Natural killer cell (primary cell): ENCODE data around the gene MIF4GD. TPM values are rescaled to one million over a fixed set of nuclear protein-coding genes. Genes with fewer than 3 reads are reported as not detected.

Experiments
- ATAC-seq, 3 donors: fragments of 150-1000 bp in 2 of 3; fragments of 200-7000 bp in 1 of 3; cut with Tn5 transposase; 1 replicate in 1 of 3; 2 replicates in 2 of 3; pipeline ENCODE4 v1.10.0; 2021; ENCODE audit warnings: mild to moderate bottlenecking in 2 of 3, moderate library complexity in 2 of 3
- DNase-seq, 2 donors: peaks; one replicate each; pipeline versions ENCODE4 v3.0.0 to v3.0.0-alpha.2; 2013 to 2021; ENCODE audit warnings: mixed read lengths in 1 of 2
- H3K27ac ChIP-seq: one replicate; pipeline ENCODE4 v1.5.1; 2013; ENCODE audit warnings: mild to moderate bottlenecking, low read length
- H3K27me3 ChIP-seq: one replicate; pipeline ENCODE4 v1.6.1; 2013; ENCODE audit warnings: low read length; ENCODE audit not compliant: control insufficient read depth, insufficient read depth
- H3K36me3 ChIP-seq: one replicate; pipeline ENCODE4 v1.6.1; 2013; ENCODE audit warnings: low read length; ENCODE audit not compliant: control insufficient read depth, insufficient read depth
- H3K4me1 ChIP-seq: one replicate; pipeline ENCODE4 v1.6.1; 2013; ENCODE audit warnings: low read length; ENCODE audit not compliant: control insufficient read depth, insufficient read depth
- H3K4me3 ChIP-seq: one replicate; pipeline ENCODE4 v1.5.1; 2013; ENCODE audit warnings: low read length
- H3K9me3 ChIP-seq: one replicate; pipeline ENCODE4 v1.6.1; 2013; ENCODE audit warnings: low read length; ENCODE audit not compliant: control insufficient read depth, insufficient read depth
- H3K27ac Mint-ChIP-seq, 2 donors: one replicate each; pipeline ENCODE4 v1.8.0; 2022; ENCODE audit warnings: mild to moderate bottlenecking in 2 of 2, mixed read lengths in 2 of 2, moderate library complexity in 1 of 2
- H3K27me3 Mint-ChIP-seq, 2 donors: one replicate each; pipeline ENCODE4 v1.8.0; 2022; ENCODE audit warnings: low read depth in 2 of 2, mixed read lengths in 2 of 2
- H3K36me3 Mint-ChIP-seq: one replicate; pipeline ENCODE4 v1.8.0; 2022; ENCODE audit warnings: mixed read lengths
- H3K4me1 Mint-ChIP-seq, 2 donors: one replicate each; pipeline ENCODE4 v1.8.0; 2022; ENCODE audit warnings: mixed read lengths in 2 of 2
- H3K4me3 Mint-ChIP-seq: one replicate; pipeline ENCODE4 v1.8.0; 2022; ENCODE audit warnings: mild to moderate bottlenecking, moderate library complexity, mixed read lengths
- H3K9me3 Mint-ChIP-seq, 2 donors: one replicate each; pipeline ENCODE4 v1.8.0; 2022; ENCODE audit warnings: mixed read lengths in 2 of 2
- WGBS: methylation state at CpG from one replicate; pipeline ENCODE4 v1.1.7; 2013; ENCODE audit warnings: missing lambda C conversion rate; ENCODE audit not compliant: insufficient coverage; 5-methylcytosine and 5-hydroxymethylcytosine counted together
- intact Hi-C: fragments of 100-400 bp; cut with micrococcal nuclease; formaldehyde crosslinking; loops from one replicate; pipeline ENCODE4 v1.14.2; 2022
- total RNA-seq, 4 donors: library from RNA; stranded (reverse); fragments of 120-200 nt in 1 of 4; gene quantifications; one replicate each; pipeline versions ENCODE4 v1.2.3 to v1.2.4, GENCODE V29; 2013 to 2022
- TF ChIP-seq, protein P1 (sequence below): fragments of 200-600 bp; IDR thresholded peaks from one replicate; pipeline ENCODE4 v1.8.0; 2022; ENCODE audit warnings: antibody characterized with exemption

The MIF4GD gene
- total RNA-seq, 3 donors from 2014 or later (not counting 1 experiment from before 2014, with no cell fraction given): 44.5 to 56.9 (median 50.3) TPM

DNA sequence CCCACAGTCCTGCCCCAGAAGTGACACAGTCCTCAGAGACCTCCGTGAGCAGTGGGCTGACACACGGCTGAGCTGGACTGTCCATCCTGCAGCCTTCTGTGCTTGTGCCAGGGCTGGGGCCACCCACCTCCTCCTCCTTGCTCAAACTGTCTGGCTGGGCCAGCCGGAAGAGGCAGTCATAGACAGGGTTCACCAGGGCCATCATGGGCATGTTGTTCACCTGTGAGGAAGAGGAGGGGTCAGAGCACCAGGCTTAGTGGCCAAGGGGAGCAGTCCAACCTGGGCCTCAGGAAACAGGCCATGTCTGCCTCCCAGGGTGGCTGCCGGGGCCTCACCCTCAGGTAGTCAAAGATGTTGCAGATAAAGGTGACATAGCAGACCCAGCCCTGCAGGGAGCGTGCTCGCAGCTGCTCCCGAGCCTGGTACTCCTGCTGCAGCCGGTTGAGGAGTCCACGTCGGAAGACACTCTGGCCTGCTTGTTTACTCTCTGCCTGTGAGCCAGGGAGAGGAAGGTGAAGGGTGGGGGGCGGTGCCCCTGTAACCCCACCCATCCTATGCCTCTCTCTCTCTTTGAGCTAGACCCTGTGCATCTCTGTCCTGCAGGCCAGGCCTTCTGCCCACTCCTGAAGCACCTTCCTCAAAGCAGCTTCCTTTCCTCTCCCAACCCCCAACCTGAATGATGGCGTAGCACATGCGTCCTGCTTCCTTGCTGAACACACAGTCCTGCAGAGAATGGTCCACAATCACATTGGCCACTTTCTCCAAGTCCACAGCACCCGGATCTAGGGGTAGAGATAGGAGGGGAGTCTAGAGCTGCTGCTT lies 3.4 kb downstream of the MIF4GD start:
- Histone ChIP-seq H3K27ac (no peak overlapping the region), H3K36me3 (peaks cover 24% of the 10 kb centered on the region), H3K9me3 (no peaks in the 10 kb centered on the region), H3K27me3 (no peaks in the 10 kb centered on the region), H3K4me3 (no peak overlapping the region), H3K4me1 (peaks cover 35% of the 10 kb centered on the region)
- Mint-ChIP-seq H3K4me1 (peaks cover 11 to 21% of the 10 kb centered on the region in 2 donors), H3K9me3 (no peaks in the 10 kb centered on the region), H3K27me3 (no peaks in the 10 kb centered on the region), H3K36me3 (no peaks in the 10 kb centered on the region), H3K4me3 (no peak overlapping the region), H3K27ac (no peak overlapping the region)
- peak in 1 of 2 donors; percentile 6 for DNase-seq
- intact Hi-C loops: no loop called here
- TF ChIP-seq, protein P1, sequence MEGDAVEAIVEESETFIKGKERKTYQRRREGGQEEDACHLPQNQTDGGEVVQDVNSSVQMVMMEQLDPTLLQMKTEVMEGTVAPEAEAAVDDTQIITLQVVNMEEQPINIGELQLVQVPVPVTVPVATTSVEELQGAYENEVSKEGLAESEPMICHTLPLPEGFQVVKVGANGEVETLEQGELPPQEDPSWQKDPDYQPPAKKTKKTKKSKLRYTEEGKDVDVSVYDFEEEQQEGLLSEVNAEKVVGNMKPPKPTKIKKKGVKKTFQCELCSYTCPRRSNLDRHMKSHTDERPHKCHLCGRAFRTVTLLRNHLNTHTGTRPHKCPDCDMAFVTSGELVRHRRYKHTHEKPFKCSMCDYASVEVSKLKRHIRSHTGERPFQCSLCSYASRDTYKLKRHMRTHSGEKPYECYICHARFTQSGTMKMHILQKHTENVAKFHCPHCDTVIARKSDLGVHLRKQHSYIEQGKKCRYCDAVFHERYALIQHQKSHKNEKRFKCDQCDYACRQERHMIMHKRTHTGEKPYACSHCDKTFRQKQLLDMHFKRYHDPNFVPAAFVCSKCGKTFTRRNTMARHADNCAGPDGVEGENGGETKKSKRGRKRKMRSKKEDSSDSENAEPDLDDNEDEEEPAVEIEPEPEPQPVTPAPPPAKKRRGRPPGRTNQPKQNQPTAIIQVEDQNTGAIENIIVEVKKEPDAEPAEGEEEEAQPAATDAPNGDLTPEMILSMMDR: no peak
- WGBS: 90% methylated on average over 12 of the region's 14 CpGs
- ATAC-seq: no peak

DNA sequence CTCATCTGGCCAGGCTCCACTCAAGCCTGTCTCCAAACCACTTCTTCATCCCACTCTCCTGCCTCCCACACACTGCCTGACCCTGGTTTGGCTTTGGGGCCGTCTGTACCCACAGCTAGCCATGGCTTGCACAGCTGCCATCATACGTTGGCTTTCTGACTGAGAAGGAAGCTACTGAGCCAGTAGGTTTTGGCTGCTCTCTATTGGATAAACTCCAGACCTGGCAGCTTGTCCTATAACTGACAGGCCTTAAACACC lies 3.9 kb downstream of the MIF4GD start:
- Mint-ChIP-seq H3K27me3 (no peaks in the 10 kb centered on the region), H3K27ac (no peak overlapping the region), H3K9me3 (no peaks in the 10 kb centered on the region), H3K36me3 (no peaks in the 10 kb centered on the region), H3K4me1 (peaks cover 16 to 27% of the 10 kb centered on the region in 2 donors), H3K4me3 (no peak overlapping the region)
- Histone ChIP-seq H3K36me3 (peaks cover 24% of the 10 kb centered on the region), H3K4me3 (no peak overlapping the region), H3K27me3 (no peaks in the 10 kb centered on the region), H3K9me3 (no peaks in the 10 kb centered on the region), H3K27ac (no peak overlapping the region), H3K4me1 (peaks cover 35% of the 10 kb centered on the region)
- DNase-seq: peak in 1 of 2 donors; percentile 3
- no peak for ATAC-seq
- TF ChIP-seq, protein P1: no peak
- intact Hi-C loops: no loop called here
- WGBS: 85% methylated on average over 2 of the region's 2 CpGs

DNA sequence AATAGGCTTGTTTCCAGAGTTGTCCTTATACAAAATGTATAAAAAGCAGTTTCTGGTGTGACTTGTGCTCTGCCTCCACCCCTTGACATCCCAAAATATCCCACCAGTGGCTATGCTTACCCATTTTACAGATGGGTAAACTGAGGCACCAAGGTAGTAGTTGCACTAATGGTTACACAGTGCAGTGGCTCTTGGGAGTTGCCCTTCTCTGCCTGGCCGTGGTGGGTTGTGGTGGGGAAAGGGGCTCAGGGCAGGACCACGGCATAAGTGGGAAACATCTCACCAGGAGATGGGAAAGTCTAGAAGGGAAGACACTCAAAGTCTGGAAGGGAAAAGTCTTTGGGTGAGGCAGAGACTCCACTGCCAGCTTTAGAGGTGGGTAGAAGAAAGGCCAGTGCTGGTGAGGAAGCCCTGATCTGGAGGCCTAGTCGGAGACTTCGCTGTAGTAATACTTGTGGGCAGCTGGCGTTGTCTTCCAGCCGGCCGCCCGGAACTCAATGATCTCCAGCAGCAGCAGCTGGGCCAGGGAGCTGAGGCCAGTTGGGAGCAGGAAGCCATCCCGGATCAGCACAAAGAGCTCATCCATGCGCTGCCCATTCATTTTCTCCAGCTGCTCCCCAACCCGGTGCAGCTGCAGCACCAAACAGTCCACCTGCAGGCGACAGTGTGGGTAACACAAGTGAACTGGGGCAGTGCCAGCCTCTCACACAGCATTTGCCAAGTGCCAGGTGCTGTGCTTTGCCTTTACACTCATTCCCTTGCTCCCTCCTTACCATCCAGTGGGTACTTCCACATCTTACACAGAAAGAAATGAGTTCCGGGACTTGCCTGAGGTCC lies 4.5 kb downstream of the MIF4GD start:
- no peaks in the 10 kb centered on the region for H3K9me3 Mint-ChIP-seq
- peaks cover 13 to 27% of the 10 kb centered on the region in 2 donors for H3K4me1 Mint-ChIP-seq
- Histone ChIP-seq H3K9me3 (no peaks in the 10 kb centered on the region), H3K27me3 (no peaks in the 10 kb centered on the region), H3K36me3 (peaks cover 24% of the 10 kb centered on the region), H3K27ac (no peak overlapping the region), H3K4me1 (peaks cover 31% of the 10 kb centered on the region), H3K4me3 (no peak overlapping the region)
- no peak overlapping the region for H3K27ac Mint-ChIP-seq
- H3K36me3 Mint-ChIP-seq: no peaks in the 10 kb centered on the region
- 94% methylated on average over 13 of the region's 13 CpGs for WGBS
- TF ChIP-seq, protein P1: no peak
- no peak for ATAC-seq
- H3K4me3 Mint-ChIP-seq: no peak overlapping the region
- H3K27me3 Mint-ChIP-seq: no peaks in the 10 kb centered on the region
- DNase-seq: no peak
- intact Hi-C loops: no loop called here
